Type B pancreatic cell (in vitro differentiated cells): ENCODE data around the gene RAB8B. TPM values are rescaled to one million over a fixed set of nuclear protein-coding genes. Genes with fewer than 3 reads are reported as not detected.
"Not testable (repeated sequence)": the region's sequence is repeated elsewhere in the genome, so short reads cannot be mapped to it uniquely, and the experiment has no call there.

Experiments
- DNase-seq: peaks from one replicate; pipeline ENCODE4 v3.0.0; 2021; ENCODE audit warnings: mixed read lengths; ENCODE audit not compliant: unreplicated experiment; ENCODE audit errors: extremely low spot score
- H3K27ac Mint-ChIP-seq: 2 replicates; pipeline ENCODE4 v1.8.0; 2021; ENCODE audit warnings: mild to moderate bottlenecking, mixed read lengths
- H3K27me3 Mint-ChIP-seq: 2 replicates; pipeline ENCODE4 v1.8.0; 2021; ENCODE audit warnings: mixed read lengths
- H3K36me3 Mint-ChIP-seq: 2 replicates; pipeline ENCODE4 v1.8.0; 2021; ENCODE audit warnings: mixed read lengths
- H3K4me1 Mint-ChIP-seq: one replicate; pipeline ENCODE4 v1.8.0; 2021; ENCODE audit warnings: mixed read lengths; ENCODE audit not compliant: unreplicated experiment
- H3K4me3 Mint-ChIP-seq: 2 replicates; pipeline ENCODE4 v1.8.0; 2021; ENCODE audit warnings: mild to moderate bottlenecking, mixed read lengths
- H3K9me3 Mint-ChIP-seq: 2 replicates; pipeline ENCODE4 v1.8.0; 2021; ENCODE audit warnings: mixed read lengths
- total RNA-seq: library from RNA; stranded (reverse); gene quantifications from 2 replicates; pipeline ENCODE4 v1.2.1, GENCODE V29; 2021; ENCODE audit warnings: low replicate concordance
- TF ChIP-seq, protein P1 (sequence below): fragments of 200-600 bp; sonication (generic); conservative IDR thresholded peaks from 2 replicates; pipeline ENCODE4 v1.5.0; 2021; ENCODE audit warnings: antibody characterized with exemption, mild to moderate bottlenecking

Gene RAB8B
- total RNA-seq, 1 donor from 2014 or later: 36.8 TPM

DNA sequence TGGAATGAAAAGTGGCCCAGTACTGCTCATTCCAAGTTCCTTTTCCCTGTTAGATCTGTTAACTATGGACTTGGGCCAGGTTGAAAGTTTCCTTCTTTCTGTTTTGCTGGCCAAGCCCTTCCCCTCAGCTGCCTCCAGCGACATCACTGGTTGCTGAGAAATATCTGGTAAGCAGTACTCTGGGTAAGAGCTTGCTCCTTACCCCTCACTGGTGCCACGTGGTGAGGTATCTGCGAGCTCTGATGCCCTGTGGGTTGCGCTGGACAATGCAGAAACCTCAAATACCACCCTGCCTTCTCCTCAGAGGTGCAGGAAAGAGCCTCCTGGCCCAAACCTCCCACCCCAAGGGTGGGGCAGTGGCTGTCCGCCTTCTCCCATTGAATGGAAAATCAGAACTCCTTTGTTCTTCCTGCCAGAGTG is 45.1 kb downstream of the RAB8B start:
- no peaks in the 10 kb centered on the region for H3K27me3 Mint-ChIP-seq
- peaks cover 25% of the 10 kb centered on the region for H3K4me1 Mint-ChIP-seq
- H3K27ac Mint-ChIP-seq: peak overlapping the region; percentile 57

DNA sequence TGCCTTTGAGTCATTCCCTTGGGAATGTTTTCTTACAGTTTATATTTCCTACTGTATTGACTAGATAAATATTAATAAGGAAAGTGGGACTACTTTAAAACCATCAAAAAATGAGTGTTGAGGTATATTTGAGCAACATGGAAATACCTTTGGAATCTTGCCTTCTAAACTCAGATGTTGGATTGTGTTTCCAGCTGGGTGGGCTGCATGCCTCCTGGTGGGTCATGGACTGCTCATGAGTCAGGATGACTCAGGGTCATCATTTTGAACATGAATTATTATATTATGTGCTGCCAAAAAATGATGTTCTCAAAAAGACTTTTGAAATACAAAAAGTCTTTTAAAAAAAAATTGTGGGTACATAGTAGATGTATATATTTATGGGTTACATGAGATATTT is 46.9 kb downstream of the RAB8B start:
- H3K4me3 Mint-ChIP-seq: no peak overlapping the region
- TF ChIP-seq, protein P1, sequence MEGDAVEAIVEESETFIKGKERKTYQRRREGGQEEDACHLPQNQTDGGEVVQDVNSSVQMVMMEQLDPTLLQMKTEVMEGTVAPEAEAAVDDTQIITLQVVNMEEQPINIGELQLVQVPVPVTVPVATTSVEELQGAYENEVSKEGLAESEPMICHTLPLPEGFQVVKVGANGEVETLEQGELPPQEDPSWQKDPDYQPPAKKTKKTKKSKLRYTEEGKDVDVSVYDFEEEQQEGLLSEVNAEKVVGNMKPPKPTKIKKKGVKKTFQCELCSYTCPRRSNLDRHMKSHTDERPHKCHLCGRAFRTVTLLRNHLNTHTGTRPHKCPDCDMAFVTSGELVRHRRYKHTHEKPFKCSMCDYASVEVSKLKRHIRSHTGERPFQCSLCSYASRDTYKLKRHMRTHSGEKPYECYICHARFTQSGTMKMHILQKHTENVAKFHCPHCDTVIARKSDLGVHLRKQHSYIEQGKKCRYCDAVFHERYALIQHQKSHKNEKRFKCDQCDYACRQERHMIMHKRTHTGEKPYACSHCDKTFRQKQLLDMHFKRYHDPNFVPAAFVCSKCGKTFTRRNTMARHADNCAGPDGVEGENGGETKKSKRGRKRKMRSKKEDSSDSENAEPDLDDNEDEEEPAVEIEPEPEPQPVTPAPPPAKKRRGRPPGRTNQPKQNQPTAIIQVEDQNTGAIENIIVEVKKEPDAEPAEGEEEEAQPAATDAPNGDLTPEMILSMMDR: no peak
- no peak for DNase-seq
- peaks cover 31% of the 10 kb centered on the region for H3K4me1 Mint-ChIP-seq
- no peak overlapping the region for H3K27ac Mint-ChIP-seq
- peaks cover 3% of the 10 kb centered on the region for H3K9me3 Mint-ChIP-seq
- H3K36me3 Mint-ChIP-seq: peaks cover 15% of the 10 kb centered on the region
- H3K27me3 Mint-ChIP-seq: no peaks in the 10 kb centered on the region

More for the DNA sequence above, 45.1 kb downstream of the RAB8B start:
- Mint-ChIP-seq H3K36me3 (peaks cover 15% of the 10 kb centered on the region), H3K4me3 (no peak overlapping the region), H3K9me3 (peaks cover 3% of the 10 kb centered on the region)
- DNase-seq: no peak
- TF ChIP-seq, protein P1: no peak

DNA sequence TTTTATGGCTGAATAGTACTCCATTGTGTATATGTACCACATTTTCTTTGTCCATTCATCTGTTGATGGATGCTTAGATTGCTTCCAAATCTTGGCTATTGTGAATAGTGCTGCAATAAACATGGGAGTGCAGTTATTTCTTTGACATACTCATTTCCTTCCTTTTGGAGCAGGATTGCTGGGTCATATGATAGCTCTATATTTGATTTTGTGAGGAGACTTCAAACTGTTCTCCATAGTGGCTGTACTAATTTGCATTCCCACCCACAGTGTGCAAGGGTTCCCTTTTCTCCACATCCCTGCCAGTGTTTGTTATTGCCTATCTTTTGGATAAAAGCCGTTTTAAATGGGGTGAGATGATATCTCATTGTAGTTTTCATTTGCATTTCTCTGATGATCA is 47.7 kb downstream of the RAB8B start:
- H3K4me3 Mint-ChIP-seq, H3K27ac Mint-ChIP-seq: not testable (repeated sequence)

DNA sequence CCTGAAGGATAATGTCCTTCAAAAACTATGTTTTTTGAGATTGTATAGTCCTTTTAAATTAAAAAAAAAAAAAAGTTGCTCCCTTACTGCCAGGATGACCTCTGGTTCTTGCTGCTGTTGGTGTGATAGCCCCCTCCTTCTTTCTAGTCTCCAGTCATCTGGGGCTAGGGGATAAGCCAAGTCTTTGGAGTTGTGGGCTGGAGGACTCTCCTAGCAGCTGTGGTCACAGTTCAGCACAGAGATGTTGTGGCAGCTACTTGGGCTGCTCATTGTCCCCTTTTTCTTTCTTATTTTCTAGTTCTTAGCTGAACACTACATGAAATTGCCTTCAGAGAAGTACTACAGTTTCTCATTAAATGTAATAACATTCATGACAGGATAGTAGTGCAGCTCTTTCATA is 48.8 kb downstream of the RAB8B start:
- peaks cover 7% of the 10 kb centered on the region for H3K9me3 Mint-ChIP-seq
- no peak overlapping the region for H3K27ac Mint-ChIP-seq
- DNase-seq: no peak
- no peaks in the 10 kb centered on the region for H3K27me3 Mint-ChIP-seq
- no peak overlapping the region for H3K4me3 Mint-ChIP-seq
- peaks cover 23% of the 10 kb centered on the region for H3K36me3 Mint-ChIP-seq
- TF ChIP-seq, protein P1: no peak
- peaks cover 31% of the 10 kb centered on the region for H3K4me1 Mint-ChIP-seq

More for the DNA sequence above, 47.7 kb downstream of the RAB8B start:
- peaks cover 31% of the 10 kb centered on the region for H3K4me1 Mint-ChIP-seq
- H3K9me3 Mint-ChIP-seq, H3K27me3 Mint-ChIP-seq, DNase-seq: not testable (repeated sequence)
- H3K36me3 Mint-ChIP-seq: peaks cover 22% of the 10 kb centered on the region

DNA sequence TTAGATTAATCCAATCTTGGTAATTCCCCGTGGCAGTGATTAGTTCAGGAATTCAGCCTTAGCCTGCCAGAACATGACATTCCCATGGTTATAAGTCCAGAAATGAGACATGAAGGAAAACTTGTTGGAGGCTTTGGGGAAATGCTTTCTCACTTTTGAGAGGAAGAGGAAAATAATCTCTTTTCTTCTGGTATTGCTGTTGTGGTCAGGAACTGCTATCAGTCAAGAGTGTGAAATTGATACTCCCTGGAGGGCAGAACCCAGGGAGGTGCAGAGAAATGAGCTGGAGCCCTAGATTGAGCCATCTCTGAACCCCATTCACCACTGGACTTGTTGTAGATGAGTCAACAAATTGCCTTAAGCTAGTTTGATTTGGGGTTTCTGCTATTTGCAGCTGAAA is 49.4 kb downstream of the RAB8B start:
- TF ChIP-seq, protein P1: no peak
- Mint-ChIP-seq H3K27me3 (no peaks in the 10 kb centered on the region), H3K27ac (no peak overlapping the region), H3K36me3 (peaks cover 29% of the 10 kb centered on the region), H3K4me1 (peaks cover 27% of the 10 kb centered on the region), H3K9me3 (peaks cover 11% of the 10 kb centered on the region), H3K4me3 (no peak overlapping the region)
- DNase-seq: no peak

DNA sequence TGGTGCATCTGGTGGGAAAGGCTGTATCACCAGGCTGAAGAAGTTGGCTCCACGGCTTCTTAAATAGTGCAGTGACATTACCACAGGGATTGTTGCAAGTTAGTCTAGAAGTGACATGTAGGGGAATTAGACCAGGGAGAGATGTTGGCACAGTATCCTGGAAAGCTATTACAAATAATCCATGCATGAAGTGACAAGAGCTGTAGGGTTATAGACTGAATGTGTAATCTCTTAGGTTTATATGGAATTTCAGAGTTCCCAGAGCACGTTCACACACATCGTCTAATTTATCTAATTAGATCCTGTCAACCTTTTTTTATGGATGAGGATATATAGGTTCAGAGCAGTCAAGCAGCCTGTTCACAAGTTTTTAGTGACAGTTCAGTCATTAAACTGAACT is 50.7 kb downstream of the RAB8B start:
- no peaks in the 10 kb centered on the region for H3K27me3 Mint-ChIP-seq
- no peak for DNase-seq
- peaks cover 15% of the 10 kb centered on the region for H3K9me3 Mint-ChIP-seq
- TF ChIP-seq, protein P1: no peak
- peaks cover 31% of the 10 kb centered on the region for H3K36me3 Mint-ChIP-seq
- peaks cover 26% of the 10 kb centered on the region for H3K4me1 Mint-ChIP-seq
- no peak overlapping the region for H3K4me3 Mint-ChIP-seq
- H3K27ac Mint-ChIP-seq: no peak overlapping the region
